HG02571 (cell line): ENCODE results near the gene ASXL1.

Source experiments
- ATAC-seq: cut with Tn5 transposase; IDR thresholded peaks from one replicate; pipeline ENCODE4 v1.9.1; 2021; ENCODE audit warnings: mild to moderate bottlenecking, moderate library complexity; ENCODE audit not compliant: unreplicated experiment

ASXL1 gene

DNA sequence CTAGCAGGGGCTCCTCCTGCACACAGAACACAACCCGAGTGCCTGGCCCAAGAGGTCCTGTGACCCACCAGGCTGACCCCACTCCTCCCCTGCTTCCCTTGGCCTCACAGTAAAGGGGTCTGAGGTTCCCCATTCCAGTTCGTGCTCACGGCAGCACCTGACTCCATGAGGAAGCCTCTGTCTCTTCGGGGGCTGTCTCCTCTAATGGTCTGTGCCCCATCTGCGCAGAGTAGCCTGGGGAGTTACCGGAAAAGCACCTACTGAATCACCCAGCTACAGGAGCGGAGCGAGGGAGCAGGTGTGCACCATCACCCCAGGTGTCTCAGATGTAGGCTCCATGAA lies 93.2 kb downstream of the ASXL1 start:
- no peak for ATAC-seq

DNA sequence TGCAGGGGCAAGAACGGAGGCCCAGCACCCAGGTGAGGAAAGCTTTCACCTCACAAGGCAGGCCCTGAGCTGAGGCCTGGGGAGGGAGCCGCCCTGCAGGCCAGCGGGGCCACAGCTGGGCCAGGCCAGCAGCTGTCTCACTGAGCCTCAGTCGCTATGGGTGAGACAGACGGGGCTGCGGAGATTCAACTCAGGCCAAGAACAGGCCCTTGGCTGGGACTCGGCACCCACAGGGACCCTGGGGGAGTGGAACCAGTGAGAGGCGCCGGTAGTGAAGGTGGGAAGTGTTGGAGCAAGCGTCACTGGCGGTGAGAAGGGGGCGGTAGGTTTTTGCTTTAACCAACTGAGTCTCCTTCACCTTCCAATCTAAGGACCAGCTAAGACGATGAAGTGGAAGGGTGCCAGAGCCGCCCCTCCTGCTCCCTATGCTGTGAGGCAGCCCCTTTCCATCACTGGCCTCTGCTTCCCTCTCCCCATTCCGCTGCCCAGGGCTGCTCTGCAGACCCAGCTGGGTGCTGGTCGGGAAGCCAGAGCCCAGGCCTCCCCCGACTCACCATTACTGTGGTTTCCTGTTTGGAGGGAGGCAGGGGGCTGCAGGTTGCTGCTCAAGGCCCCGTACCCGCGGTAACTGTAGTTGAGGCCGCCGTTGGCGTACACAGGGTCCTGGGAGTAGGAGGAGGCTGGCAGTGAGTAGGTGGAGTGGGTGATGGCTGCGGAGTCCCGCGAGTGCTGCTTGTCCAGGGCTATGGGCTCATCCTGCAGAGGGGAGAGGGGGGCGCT lies 93.7 kb downstream of the ASXL1 start:
- no peak for ATAC-seq

DNA sequence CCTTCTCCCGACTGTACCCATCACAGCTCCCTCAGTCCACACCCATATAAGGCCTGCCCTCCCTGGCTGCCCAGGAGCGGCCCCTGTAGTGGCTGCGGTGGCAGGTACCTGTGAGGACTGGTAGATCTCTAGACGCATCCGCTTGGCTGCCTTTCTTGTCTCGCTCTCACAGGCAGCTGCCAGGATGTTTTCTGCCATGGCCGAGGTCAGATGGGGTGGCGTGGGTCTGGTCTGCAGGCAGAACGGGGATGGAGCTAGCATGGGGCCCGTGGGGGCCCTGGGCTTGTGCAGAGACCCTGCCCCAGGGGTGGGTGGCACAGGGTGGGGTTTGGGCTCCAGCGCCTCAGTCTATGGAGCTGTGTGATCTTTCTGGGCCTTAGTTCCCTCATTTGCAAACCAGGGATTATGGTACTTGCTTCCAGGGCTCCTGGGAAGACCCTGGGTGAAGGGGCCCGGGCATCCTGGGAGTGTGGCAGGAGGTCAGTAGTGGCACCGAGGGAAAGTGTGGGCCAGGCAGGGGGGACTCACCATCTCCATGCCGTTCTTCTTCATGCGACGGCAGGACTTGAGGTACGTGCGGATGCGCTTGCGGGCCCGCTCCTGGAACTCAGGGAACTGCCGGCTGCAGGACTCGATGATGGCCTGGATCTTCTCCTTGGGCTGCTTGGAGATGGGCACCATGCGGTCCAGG lies 94.8 kb downstream of the ASXL1 start:
- ATAC-seq: no peak

DNA sequence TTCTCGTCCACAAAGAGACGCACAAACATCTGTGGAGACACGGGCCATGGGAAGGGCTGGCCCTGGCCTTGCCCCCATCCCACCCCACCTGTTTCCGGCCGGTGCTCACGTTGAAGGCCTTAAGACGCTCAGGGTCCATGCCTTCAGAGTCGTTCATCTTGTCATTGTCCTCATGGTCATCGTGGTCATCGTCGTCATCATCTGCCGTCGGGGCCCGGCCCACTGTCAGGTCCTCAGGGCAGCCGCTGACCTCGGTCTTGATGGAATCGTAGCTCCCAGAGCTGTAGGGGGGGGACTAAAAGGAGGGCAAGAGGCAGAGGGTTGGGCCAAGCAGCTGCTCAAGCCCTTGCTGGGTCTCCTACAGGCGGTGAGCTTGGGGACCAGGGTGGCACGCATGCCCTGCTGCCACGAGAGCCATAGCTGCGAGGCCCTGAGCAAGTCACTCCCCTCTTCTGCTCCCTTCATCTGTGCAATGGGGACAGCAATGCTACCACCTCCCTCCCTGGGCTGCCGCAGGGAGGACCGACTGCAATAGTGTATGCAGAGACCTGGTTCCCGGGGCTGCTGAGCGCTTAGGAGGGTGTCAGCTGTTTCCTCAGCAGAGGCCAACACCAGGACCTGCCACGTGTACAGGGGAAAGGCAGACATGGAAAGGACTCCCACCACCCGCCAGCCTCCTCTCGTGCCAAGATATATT lies 95.5 kb downstream of the ASXL1 start:
- ATAC-seq: no peak

DNA sequence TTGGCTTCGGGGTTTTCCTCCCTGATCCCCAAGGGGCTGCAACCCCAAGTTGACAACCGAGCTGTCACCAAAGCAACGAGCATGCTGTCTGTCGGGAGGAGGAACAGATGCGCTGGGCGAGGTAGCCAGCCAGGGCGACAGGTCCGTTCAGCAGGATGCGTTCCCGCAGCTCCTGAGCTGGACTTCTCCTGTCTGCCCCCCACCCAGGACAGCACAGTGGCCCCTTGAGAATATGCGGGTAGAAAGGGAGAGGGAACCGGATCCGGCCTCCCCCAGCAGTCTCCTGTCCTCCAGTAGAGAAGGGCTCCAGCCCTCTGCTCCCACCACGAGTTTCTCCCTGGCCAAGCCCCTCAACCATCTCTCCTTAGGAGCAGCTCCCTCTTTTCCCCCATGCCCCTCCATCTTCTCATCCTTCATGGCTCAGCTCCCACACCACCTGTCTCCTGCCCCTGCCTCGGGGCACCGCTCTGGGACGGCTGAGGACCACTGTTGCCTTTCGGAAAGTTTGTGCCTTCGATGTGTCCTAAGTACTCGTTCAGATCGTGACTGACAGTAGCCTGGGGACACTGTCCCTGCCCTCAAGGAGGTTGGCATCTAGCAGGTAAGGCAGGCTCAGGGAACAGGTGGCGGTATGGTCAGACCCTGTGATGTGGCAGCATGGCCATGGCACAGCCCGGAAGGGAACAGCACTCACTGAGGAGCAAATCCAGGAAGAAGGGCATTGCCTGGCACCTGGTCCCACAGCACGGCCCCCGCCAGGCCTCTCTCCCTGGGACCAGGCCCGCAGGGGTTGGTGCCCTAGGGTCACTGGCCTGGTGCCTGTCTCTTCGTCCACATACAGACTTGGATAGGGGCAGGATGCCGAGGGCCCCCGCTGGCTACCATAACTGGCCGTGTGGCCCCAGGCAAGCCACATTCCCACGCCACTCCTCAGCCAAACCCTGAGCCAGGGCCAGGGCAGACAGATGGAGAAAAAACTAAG lies 96.3 kb downstream of the ASXL1 start:
- ATAC-seq: no peak

DNA sequence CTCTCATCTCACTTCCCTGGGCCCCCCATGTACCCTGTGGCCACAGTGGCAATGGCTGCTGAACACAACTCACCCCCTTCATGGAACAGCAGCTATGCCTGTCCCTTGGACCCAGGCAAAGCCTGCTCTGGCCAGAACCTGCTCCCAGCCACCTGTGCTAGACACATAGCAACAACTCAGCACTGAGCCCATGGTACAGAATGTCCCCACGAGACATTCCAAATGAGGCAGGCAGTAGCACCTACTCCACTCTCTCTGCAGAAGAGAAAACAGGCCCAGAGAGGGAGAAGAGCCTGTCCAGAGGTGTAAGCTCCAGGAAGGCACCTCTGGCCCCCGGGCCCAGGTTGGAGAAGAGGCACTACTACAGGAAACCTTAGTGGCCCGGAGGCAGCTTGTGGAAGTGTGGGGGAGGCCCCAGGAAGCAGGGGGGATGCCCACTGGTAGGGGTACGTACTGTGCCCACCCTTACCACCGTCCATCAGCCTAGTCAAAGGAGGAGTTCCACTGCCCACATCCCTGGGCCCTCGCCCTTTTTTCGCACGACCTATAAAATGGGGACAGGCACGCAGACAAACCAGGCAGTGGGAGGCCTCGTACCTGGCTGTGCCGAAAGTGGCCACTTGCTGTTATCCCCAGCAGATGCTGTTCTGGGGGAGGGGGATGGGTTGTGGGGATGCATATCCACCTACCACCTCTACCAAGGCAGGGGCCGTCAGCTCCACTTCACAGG lies 97.2 kb downstream of the ASXL1 start:
- ATAC-seq: no peak

DNA sequence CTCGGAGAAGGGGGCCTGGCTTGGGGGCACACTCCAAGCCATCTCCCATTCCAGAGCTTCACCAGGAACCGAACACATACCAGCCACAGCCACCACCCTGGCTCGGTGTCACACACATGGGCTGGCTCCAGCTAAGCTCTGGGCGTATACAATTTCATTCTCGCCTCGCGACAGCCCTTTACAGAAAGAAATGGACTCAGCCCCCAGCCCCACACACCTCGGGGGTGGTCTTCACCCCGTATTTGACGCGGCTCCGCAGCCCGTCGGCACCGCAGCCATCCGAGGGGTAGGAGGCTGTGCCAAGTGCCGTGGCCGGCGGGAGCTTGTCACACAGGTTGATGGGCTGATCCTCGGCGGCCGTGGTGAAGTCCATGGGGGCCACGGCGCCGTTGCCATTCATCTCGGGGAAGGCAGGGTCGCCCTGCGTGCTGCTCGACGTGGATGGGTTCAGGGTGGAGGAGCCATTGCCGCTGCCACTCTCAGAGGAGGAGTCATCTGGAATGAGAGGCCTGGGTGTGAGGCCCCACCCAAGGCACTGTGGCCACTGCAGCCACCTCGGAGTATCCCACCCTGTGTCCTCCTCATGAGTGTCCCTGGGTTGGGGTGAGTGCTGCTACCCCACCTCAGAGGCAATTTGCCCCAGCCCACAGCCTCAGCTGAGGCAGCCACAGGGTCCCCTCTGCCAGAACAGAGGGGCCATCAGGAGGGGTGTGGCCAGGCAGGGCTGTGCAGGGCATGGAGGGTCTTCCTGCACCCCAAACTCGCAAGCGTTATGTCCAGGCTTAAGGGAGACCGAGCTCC lies 98.0 kb downstream of the ASXL1 start:
- ATAC-seq: no peak

DNA sequence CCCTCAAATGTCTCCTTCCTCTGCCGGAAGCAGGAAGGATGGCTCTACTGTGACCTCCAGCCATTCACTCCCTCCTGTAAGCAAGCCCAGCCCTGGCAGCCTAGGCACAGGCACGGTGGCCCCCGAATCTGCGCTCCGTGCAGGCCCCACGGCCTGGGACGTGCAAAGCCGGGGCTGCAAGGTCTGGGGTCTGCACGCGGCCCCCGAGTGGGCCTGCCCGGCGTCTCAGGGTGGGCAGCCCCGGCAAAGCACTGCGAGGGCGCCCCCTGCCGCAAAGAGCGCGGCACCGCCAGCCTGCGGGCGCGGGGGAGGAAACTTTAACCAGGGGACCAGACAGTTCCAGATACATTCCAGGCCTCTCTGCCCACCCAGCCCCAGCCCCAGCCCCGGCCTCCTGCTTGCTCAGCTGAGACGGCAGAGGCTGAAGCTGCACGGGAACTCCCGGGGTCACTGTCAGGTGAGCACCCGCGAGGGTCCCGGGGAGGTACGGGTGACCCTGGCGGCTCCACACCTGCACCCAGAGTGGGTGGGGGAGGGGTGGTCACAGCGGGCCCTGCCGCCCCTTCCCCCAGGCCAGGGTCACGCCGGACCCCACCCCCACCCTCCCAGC lies 98.8 kb downstream of the ASXL1 start:
- ATAC-seq: no peak

DNA sequence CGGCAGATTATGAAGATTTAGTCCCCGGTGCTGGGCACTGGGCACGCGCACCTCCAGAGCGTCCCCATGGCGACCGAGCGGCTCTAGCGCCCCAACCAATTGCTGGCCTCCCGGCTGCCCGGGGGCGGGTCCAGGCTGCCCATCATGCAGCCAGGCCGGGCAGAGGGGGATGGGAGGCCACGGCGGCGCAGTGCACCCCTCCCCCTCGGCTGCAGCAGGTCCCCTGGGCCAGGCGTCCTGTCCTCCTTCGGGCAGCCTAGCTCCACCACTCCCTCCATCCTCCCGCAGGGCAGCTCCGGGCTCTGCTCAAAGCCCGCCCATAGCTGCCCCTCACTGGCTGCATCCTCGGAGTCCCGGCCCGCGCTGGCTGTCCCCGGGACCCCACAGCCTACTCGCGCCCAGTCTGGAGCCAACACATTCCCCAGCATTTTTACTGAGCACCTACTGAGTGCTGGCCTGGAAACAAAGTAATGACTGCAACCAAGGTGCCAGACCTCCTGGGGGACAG lies 99.4 kb downstream of the ASXL1 start:
- ATAC-seq: no peak

DNA sequence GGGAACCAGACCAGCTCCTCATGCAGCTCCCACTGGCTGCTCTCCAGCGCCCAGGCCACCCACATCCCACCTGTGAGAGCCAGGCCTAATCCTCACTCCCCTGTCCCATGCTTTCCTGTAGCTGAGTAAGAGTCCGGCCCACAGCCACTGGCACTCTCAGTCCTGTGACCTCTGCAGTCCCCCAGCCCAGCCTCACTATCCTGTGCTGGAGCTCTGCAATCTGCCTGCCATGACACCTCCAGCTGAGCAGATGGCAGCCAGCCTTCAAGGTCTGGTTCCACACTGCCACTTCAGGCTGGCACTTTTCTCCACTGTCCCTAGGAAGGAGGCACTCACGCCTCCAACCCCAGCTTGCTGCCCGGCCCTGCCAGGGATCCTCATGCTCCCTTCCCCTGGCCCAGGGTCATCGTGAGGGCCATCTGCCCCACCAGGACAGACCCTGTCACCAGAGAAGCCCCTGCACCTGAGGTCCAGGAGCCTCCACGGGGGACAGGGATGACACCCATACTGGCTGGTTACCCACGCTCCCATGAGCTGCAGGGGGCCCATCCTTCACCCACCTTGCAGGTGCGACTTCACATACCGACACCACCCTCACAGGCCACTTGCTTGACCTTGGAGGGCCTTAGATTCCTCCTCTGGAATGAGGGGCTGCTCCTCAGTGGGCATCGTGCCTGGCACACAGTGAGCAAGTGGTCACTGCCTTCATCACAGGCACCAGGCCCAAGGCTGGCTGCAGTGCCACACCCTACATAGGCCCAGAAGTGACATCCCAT lies 100.1 kb downstream of the ASXL1 start:
- no peak for ATAC-seq

DNA sequence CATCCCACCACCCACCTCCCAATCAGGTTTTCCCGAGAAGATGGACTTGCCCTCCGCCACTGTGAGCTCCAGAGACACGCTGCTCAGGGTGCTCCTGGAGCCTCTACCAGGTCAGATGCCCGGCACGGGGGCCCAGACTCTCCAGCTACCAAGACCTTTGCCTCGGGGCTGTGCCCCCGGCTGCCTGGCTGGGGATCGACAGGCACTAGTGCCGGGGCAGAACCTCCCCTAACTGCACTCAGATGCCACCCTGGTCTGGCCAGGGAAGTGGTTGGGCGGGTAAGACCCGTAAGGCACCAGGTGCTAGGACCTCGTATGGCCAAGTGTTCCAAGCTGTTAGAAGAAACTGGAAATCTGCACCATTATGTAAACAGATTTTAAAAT lies 100.7 kb downstream of the ASXL1 start:
- no peak for ATAC-seq

DNA sequence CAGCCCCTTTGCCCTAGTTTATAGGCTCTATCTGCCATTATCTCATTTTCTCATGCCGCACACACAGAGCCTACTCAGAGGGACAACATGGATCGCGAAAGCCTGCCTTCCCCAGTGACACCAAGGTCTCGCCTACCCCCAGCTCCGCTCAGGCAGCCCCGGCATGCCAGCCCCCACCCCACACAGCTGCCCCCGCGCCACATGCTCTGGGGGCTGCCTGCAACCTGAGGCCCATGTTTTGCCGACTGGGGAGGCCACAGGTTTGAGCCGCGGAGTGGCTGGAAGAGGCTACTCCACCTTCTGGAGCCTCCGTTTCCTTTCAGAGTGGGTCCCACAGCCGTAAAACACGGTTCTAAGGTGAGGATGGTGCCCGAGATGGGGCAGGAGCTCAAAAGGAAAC lies 102.1 kb downstream of the ASXL1 start:
- ATAC-seq: no peak

DNA sequence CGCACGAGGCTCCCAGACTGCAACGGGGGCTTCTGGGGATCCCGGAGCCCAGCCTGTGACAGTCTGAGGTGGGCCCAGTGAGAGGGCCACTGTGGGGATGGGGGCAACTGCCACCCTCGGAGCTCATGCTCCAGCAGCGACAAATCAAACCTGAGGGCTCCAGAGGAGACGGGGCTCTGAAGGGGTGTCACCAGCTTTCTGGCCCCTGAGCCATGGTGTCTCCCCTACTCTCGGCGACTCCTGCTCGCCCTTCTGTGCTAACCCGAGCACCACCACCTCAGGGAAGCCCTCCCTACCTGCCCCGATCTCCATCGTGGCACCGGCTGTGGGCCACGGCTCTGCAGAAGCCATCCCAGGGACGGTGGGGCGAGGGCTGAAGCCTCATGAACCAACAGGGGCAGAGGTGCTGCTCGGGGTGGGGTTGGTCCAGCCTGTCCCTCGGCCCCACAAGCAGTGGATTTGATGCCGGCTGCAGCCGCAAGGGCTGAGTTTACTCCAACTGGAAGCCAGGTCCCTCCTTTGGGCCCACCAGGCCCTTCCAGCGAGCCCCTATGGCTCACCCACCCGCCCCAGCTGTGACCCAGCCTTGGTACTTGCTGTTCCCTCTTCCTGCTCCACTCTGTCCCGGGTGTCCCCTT lies 102.7 kb downstream of the ASXL1 start:
- no peak for ATAC-seq

DNA sequence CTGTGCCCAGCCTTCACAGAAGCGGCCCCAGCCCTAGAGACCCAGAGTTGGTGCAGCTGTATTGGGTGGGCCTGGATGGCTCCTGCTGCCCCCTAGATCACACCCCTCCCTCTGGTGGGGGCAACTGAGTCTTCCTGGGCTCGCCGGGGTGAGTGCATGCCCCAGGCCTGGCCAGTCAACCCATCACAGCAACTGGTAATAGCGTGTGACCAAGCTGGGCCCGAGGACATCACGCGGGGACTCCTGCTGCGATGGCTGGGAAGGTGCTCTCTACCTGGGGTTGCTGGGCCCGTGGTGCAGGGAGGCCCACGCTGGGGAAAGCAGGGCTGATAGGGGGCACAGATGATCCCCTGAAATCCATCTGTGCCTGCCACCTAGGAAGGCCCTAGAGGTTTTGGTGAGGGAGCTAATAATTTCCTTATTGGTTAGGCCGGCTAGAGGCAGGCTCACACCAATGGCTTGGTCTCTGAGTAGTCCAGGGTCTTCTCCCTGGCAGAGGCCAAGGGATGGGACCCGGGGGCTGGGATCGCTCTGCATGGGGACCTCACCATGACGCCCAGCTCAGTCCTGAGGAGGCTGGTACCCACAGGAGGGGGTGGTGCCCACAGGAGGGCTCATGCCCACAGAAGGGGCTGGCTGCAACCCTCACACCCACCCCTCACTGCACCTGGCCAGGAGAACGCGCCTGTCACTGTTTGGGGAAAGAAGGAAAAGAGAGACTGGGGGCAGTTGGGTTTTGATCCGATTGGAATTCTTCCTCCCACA lies 103.9 kb downstream of the ASXL1 start:
- no peak for ATAC-seq

DNA sequence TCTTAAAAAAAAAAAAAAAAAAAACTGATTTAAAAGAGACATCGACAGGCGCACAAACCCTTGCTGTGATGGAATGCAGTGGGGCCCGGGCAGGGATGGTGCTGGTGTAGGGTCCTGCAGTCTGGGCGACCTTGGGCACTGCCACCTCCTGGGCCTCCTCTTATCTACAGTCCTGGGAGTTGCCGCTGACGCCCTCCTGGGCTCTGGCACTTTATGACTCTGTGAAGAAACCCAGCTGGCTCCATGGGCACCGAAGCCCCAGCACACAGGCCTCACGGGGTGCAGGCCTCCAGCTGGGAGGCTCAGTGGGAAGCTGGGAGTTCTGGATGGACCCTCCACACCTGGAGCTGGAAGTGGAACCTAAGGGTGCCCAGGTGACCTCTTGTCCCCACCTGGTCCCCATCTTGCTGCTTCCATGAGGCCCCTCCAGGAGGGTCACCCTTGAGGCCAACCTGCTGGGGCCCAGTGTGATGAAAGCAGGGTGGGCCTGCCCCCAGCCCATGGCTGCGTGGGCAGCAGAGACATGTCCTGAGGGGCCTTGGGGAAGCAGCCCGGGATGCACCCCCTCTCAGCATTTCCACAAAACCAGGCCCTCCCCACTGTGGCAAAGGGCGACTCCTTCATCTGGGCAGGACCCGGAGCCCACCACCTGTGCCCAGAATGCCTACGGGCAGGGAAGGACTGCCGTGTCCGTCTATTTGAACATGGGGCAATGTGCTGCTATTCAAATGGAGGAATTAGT lies 104.9 kb downstream of the ASXL1 start:
- ATAC-seq: no peak
